SJCRH30 (cell line): ENCODE results near the gene RFPL3. TPM values are rescaled to one million over a fixed set of nuclear protein-coding genes. Genes with fewer than 3 reads are reported as not detected.

Experiments
- DNase-seq, 2 experiments: peaks; one replicate each; pipeline ENCODE4 v3.0.0-alpha.2; 2015 to 2020
- H3K27ac ChIP-seq: fragments of 250-450 bp; sonication (Bioruptor Pico); 2 replicates; pipeline ENCODE4 v1.5.1; 2020; ENCODE audit warnings: mild to moderate bottlenecking, moderate library complexity
- H3K27me3 ChIP-seq: fragments of 250-450 bp; sonication (Bioruptor Pico); 2 replicates; pipeline ENCODE4 v1.5.1; 2020; ENCODE audit warnings: mild to moderate bottlenecking, moderate library complexity
- H3K36me3 ChIP-seq: fragments of 250-450 bp; sonication (Bioruptor Pico); 2 replicates; pipeline ENCODE4 v1.5.1; 2020; ENCODE audit warnings: mild to moderate bottlenecking, moderate library complexity
- H3K4me1 ChIP-seq: fragments of 250-450 bp; sonication (Bioruptor Pico); 2 replicates; pipeline ENCODE4 v1.5.1; 2020; ENCODE audit warnings: mild to moderate bottlenecking, moderate library complexity
- H3K4me3 ChIP-seq: fragments of 250-450 bp; sonication (Bioruptor Pico); 2 replicates; pipeline ENCODE4 v1.5.1; 2020; ENCODE audit warnings: mild to moderate bottlenecking, moderate library complexity
- H3K9me3 ChIP-seq: fragments of 250-450 bp; sonication (Bioruptor Pico); replicated peaks from 2 replicates; pipeline ENCODE4 v1.5.1; 2020; ENCODE audit warnings: mild to moderate bottlenecking, moderate library complexity
- total RNA-seq: library from RNA; depleted of rRNA; stranded (reverse); fragments of >200 nt; shearing (Covaris generic); gene quantifications from 2 replicates; pipeline ENCODE4 v1.2.3, GENCODE V29; 2014; rRNA removed

RFPL3 gene
- total RNA-seq, 1 experiment from 2014 or later, result not detected

DNA sequence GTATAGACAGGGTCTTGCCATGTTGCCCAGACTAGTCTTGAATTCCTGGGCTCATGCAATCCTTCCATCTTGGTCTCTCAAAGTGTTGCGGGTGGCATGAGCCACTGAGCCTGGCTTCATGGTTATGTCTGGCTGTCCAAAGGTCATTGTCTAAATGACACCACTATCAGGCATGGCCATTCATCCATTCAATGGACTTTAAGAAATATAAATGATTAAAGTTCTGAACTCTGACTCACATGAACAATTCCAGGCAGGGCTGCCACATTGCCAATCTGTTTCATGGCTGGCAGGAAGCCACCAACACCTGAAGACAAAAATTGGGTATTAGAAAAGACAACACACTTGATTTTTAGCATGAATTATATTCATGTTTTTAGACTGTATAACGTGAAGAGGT is 50.3 kb downstream of the RFPL3 start:
- Histone ChIP-seq H3K4me3 (no peak overlapping the region), H3K36me3 (peaks cover 27% of the 10 kb centered on the region), H3K27ac (no peak overlapping the region), H3K27me3 (no peaks in the 10 kb centered on the region), H3K4me1 (peaks cover 5% of the 10 kb centered on the region), H3K9me3 (no peaks in the 10 kb centered on the region)
- DNase-seq, result no peak

DNA sequence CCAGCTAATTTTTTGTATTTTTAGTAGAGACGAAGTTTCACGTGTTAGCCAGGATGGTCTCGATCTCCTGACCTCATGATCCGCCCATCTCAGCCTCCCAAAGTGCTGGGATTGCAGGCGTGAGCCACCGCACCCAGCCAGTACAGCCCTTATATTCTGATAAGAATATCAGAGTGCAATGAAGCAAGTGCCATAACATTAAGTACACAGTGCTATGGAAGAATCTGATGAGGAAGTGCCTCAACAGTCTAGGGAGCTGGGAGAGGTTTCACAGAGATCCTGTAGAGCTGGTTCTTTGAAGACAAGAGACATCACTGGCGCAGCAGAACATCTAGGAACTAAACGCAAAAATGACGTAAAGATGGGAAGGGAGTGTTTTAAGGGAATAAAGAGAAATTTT is 52.3 kb downstream of the RFPL3 start:
- H3K27me3 ChIP-seq, result no peaks in the 10 kb centered on the region
- no peak for DNase-seq
- no peak overlapping the region for H3K4me3 ChIP-seq
- peaks cover 24% of the 10 kb centered on the region for H3K36me3 ChIP-seq
- H3K27ac ChIP-seq, result no peak overlapping the region
- peaks cover 5% of the 10 kb centered on the region for H3K4me1 ChIP-seq
- H3K9me3 ChIP-seq, result no peaks in the 10 kb centered on the region

DNA sequence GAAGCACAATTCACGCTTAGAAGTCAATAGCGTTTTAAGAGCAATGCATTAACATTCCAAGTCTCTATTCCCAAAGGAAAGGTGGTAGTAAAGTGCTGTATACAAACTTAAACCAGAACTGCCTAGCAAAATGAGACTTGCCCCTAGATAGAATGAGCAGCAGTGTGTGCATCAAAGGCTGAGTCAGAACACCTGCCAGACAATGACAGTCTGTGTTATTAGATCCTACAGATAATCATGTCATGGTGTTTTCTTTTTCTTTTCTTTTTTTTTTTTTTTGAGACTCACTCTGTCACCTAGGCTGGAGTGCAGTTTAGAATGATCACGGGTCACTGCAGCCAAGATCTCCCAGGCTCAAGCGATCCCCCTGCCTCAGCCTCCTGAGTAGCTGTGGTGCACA is 52.8 kb downstream of the RFPL3 start:
- H3K27ac ChIP-seq, result no peak overlapping the region
- H3K4me3 ChIP-seq, result no peak overlapping the region
- DNase-seq, result no peak

More for the DNA sequence above, 52.8 kb downstream of the RFPL3 start:
- peaks cover 5% of the 10 kb centered on the region for H3K4me1 ChIP-seq
- H3K36me3 ChIP-seq, result peaks cover 23% of the 10 kb centered on the region
- no peaks in the 10 kb centered on the region for H3K27me3 ChIP-seq
- H3K9me3 ChIP-seq, result no peaks in the 10 kb centered on the region

Other genes starting within 250 kb of the RFPL3 start
- gene C22orf42, start 198.6 kb upstream of the RFPL3 start, total RNA-seq, result not detected in 2 replicates
- not detected in 2 replicates for gene RFPL2, start 152.8 kb upstream of the RFPL3 start, total RNA-seq
- 0.10 TPM in 1 of 2 replicates, not detected in the other for gene SLC5A4, start 102.5 kb upstream of the RFPL3 start, total RNA-seq
- gene RTCB, start 54.4 kb downstream of the RFPL3 start, total RNA-seq, result 91.8 and 93.9 TPM in 2 replicates
- gene BPIFC, start 106.6 kb downstream of the RFPL3 start, total RNA-seq, result not detected in 2 replicates
- gene FBXO7, start 116.9 kb downstream of the RFPL3 start, total RNA-seq, result 78.4 and 82.4 TPM in 2 replicates